ENCODE measurements around the gene PLEKHA5. TPM values are rescaled to one million over a fixed set of nuclear protein-coding genes. Genes with fewer than 3 reads are reported as not detected.

PLEKHA5 gene
- total RNA-seq, 4 donors from 2014 or later, result 34.7 to 59.4 (median 41.7) TPM

DNA sequence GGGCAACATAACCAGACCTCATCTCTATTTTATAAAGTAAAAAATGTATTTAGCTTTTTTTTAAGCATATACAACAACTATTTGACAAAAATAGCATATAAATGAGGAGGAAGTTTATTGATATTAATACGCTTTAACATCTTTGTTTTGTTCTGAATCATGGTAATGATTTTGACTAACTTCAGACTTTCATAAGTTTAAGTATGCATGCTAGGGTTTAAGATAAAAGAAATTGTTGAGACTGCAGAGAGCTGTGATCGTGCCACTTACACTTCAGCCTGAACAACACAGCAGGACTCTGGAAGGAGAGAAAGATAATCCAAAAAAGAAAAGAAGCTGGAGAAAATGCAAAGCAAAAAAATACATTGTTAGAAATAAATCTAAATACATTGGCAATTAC lies 221.8 kb downstream of the PLEKHA5 start:
- no peak overlapping the region for H3K27ac ChIP-seq
- peaks cover 0 to 41% (median 0%) of the 10 kb centered on the region in 3 donors for H3K36me3 ChIP-seq
- no peaks in the 10 kb centered on the region for H3K27me3 ChIP-seq
- no peaks in the 10 kb centered on the region for H3K9me3 ChIP-seq
- no peak for TF ChIP-seq POLR2A (IDR thresholded peaks at IDR 0.05)
- TF ChIP-seq, protein P1, sequence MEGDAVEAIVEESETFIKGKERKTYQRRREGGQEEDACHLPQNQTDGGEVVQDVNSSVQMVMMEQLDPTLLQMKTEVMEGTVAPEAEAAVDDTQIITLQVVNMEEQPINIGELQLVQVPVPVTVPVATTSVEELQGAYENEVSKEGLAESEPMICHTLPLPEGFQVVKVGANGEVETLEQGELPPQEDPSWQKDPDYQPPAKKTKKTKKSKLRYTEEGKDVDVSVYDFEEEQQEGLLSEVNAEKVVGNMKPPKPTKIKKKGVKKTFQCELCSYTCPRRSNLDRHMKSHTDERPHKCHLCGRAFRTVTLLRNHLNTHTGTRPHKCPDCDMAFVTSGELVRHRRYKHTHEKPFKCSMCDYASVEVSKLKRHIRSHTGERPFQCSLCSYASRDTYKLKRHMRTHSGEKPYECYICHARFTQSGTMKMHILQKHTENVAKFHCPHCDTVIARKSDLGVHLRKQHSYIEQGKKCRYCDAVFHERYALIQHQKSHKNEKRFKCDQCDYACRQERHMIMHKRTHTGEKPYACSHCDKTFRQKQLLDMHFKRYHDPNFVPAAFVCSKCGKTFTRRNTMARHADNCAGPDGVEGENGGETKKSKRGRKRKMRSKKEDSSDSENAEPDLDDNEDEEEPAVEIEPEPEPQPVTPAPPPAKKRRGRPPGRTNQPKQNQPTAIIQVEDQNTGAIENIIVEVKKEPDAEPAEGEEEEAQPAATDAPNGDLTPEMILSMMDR (IDR thresholded peaks at IDR 0.05), result no peak
- H3K4me3 ChIP-seq, result no peak overlapping the region
- no peaks in the 10 kb centered on the region for H3K4me1 ChIP-seq
- no peak for DNase-seq

DNA sequence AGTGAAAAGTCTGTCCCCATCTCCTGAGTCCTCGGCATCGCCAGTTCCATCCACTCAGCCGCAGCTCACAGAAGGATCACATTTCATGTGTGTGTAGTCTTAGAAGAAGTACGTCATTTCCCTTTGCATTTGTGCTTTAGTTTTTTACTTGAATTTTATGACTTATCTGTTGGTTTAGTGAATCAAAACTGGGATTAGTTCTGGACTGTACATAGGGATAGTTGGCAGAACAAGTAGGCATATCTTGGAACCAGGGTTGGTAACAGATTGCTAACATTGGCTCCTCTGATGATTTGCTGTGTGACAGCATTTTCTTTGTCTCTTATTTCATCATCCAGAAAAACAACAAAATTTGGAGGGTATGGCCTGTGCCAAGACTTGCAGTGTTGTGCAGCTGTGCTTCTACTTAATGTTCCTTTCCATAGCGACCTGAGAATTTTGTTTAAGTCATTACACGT lies 240.2 kb downstream of the PLEKHA5 start:
- peaks cover 0 to 44% (median 0%) of the 10 kb centered on the region in 3 donors for H3K36me3 ChIP-seq
- H3K9me3 ChIP-seq, result no peaks in the 10 kb centered on the region
- no peak for DNase-seq
- TF ChIP-seq POLR2A (IDR thresholded peaks at IDR 0.05), result no peak
- TF ChIP-seq, protein P1 (IDR thresholded peaks at IDR 0.05), result no peak
- H3K4me1 ChIP-seq, result no peaks in the 10 kb centered on the region
- H3K4me3 ChIP-seq, result no peak overlapping the region
- H3K27me3 ChIP-seq, result no peaks in the 10 kb centered on the region
- no peak overlapping the region for H3K27ac ChIP-seq

DNA sequence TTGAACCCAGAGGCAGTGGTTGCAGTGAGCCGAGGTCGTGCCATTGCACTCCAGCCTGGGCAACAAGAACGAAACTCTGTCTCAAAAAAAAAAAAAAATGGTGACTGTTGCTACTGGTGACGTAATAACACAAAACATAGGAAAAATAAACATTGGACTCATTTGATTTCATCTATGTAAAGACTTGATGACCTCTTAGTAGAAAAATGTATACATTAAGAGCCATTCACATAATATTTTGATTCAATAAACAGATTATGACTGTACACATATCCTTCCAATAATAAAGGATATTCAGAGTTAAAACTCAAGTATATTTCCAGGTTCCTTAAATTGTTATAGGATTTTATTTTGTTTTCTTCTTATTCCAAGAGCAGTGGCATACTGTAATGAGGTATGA lies 244.1 kb downstream of the PLEKHA5 start:
- Histone ChIP-seq H3K4me1 (no peaks in the 10 kb centered on the region), H3K36me3 (peaks cover 0 to 49% (median 0%) of the 10 kb centered on the region in 3 donors), H3K27ac (no peak overlapping the region), H3K27me3 (no peaks in the 10 kb centered on the region), H3K4me3 (no peak overlapping the region), H3K9me3 (no peaks in the 10 kb centered on the region)
- DNase-seq, result no peak
- TF ChIP-seq POLR2A (IDR thresholded peaks at IDR 0.05), result no peak
- TF ChIP-seq, protein P1 (IDR thresholded peaks at IDR 0.05), result no peak

DNA sequence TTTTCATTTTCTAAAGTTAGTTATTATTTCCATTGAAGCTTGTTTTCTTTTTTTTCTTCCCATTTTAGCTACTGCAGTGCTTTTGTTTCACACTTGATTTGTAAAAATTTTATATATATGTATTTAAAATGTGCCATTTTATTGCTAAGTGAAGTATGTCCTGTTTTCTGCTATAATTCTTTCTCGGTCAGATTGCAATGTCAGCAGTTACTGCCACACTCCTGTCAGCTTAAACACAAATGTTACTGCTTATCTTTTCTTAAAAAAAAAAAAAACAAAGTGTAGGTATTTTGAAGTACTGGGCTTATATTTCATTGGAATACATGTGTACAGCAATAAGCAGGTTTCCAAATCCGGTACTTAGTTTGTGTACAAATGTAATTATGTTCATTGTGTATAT lies 246.4 kb downstream of the PLEKHA5 start:
- H3K9me3 ChIP-seq, result no peaks in the 10 kb centered on the region
- no peak overlapping the region for H3K27ac ChIP-seq
- peaks cover 0 to 32% (median 0%) of the 10 kb centered on the region in 3 donors for H3K36me3 ChIP-seq
- TF ChIP-seq, protein P1 (IDR thresholded peaks at IDR 0.05), result no peak
- TF ChIP-seq POLR2A (IDR thresholded peaks at IDR 0.05), result no peak
- no peak for DNase-seq
- no peak overlapping the region for H3K4me3 ChIP-seq
- no peaks in the 10 kb centered on the region for H3K4me1 ChIP-seq
- no peaks in the 10 kb centered on the region for H3K27me3 ChIP-seq

DNA sequence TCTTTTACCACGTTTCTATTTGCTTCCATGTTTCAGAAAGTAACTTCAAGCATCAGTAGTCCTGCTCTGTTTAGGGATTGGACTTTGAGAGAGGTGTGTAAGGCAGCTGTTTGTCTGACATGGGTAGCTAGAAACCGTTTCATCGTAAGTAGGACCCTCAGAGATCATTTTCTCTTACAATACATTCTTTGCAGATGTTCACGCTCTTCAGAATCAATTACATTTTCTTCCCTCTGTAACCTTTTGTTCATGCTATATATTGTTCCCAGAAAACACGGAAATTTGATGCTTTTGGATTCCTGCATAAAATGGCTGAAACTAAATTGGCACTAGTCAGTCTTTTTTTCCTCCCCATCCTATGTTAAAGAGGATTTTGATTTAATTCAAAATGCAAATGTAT lies 247.2 kb downstream of the PLEKHA5 start:
- Histone ChIP-seq H3K36me3 (peaks cover 0 to 24% (median 0%) of the 10 kb centered on the region in 3 donors), H3K4me1 (no peaks in the 10 kb centered on the region), H3K4me3 (no peak overlapping the region), H3K27ac (no peak overlapping the region), H3K9me3 (no peaks in the 10 kb centered on the region), H3K27me3 (no peaks in the 10 kb centered on the region)
- DNase-seq, result no peak
- TF ChIP-seq, protein P1 (IDR thresholded peaks at IDR 0.05), result no peak
- no peak for TF ChIP-seq POLR2A (IDR thresholded peaks at IDR 0.05)

DNA sequence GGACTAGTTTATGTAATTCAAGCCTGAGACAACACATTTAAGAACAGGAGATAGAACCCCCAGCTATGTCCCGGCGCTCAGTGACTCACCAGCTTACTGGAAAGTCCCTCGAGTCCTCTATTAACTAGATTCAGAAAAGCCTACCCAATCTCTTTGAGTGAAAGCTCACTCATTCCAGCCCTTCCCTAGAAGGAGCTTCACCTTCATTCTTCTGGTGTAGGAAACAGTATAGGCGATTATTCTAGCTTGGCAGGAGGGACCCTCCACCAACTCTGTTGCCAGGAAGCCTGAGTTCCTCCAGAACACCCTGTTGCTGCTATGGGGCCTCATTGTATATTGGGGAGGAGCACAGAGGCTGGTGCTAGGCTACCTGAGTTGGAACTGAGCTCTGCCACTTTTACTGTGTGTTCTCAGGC lies 252.6 kb downstream of the PLEKHA5 start:
- no peak for TF ChIP-seq POLR2A (IDR thresholded peaks at IDR 0.05)
- TF ChIP-seq, protein P1 (IDR thresholded peaks at IDR 0.05), result no peak
- Histone ChIP-seq H3K4me3 (no peak overlapping the region), H3K27ac (no peak overlapping the region), H3K36me3 (peaks cover 0 to 8% (median 0%) of the 10 kb centered on the region in 3 donors), H3K4me1 (no peaks in the 10 kb centered on the region), H3K27me3 (no peaks in the 10 kb centered on the region), H3K9me3 (no peaks in the 10 kb centered on the region)
- DNase-seq, result peak in 1 of 3 donors; percentile 36

Data from Peyer's patch (tissue), 4 donors.